MM.1S (cell line): Measurements from ENCODE around the gene RAB35.

ENCODE experiments used
- DNase-seq: peaks from one replicate; pipeline ENCODE4 v3.0.0-alpha.2; 2015
- H2AFZ ChIP-seq: fragments of 300-600 bp; sonication (generic); 2 replicates; pipeline ENCODE4 v1.6.0; 2016; ENCODE audit warnings: antibody characterized with exemption, low read length
- H3F3A ChIP-seq: fragments of 300-600 bp; sonication (generic); 2 replicates; pipeline ENCODE4 v1.6.1; 2016; ENCODE audit warnings: mild to moderate bottlenecking, antibody characterized with exemption, low read length, moderate library complexity, mixed read lengths; ENCODE audit not compliant: insufficient read depth
- H3K27ac ChIP-seq: fragments of 300-600 bp; sonication (generic); 2 replicates; pipeline ENCODE4 v1.5.1; 2016; ENCODE audit warnings: mild to moderate bottlenecking, low read length
- H3K27me3 ChIP-seq: fragments of 300-600 bp; sonication (generic); replicated peaks from 2 replicates; pipeline ENCODE4 v1.6.0; 2016; ENCODE audit warnings: low read length; ENCODE audit not compliant: insufficient read depth
- H3K36me3 ChIP-seq: fragments of 300-600 bp; sonication (generic); replicated peaks from 2 replicates; pipeline ENCODE4 v1.6.1; 2016; ENCODE audit warnings: mild to moderate bottlenecking, low read length, mixed read lengths; ENCODE audit not compliant: insufficient read depth
- H3K4me1 ChIP-seq: fragments of 300-600 bp; sonication (generic); 2 replicates; pipeline ENCODE4 v1.6.1; 2016; ENCODE audit warnings: low read length, mixed read lengths
- H3K4me2 ChIP-seq: fragments of 300-600 bp; sonication (generic); 2 replicates; pipeline ENCODE4 v1.6.0; 2016; ENCODE audit warnings: low read depth, low read length
- H3K4me3 ChIP-seq: fragments of 300-600 bp; sonication (generic); 2 replicates; pipeline ENCODE4 v1.5.1; 2016; ENCODE audit warnings: low read length, mixed read lengths
- H3K79me2 ChIP-seq: fragments of 300-600 bp; sonication (generic); 2 replicates; pipeline ENCODE4 v1.6.1; 2016; ENCODE audit warnings: mixed run types, low read length, mixed read lengths
- H3K9ac ChIP-seq: fragments of 300-600 bp; sonication (generic); 2 replicates; pipeline ENCODE4 v1.6.1; 2016; ENCODE audit warnings: low read length, mixed read lengths
- H3K9me2 ChIP-seq: fragments of 300-600 bp; sonication (generic); replicated peaks from 2 replicates; pipeline ENCODE4 v1.6.1; 2016; ENCODE audit warnings: mild to moderate bottlenecking, low read length, mixed read lengths; ENCODE audit not compliant: insufficient read depth
- H3K9me3 ChIP-seq: fragments of 300-600 bp; sonication (generic); replicated peaks from 2 replicates; pipeline ENCODE4 v1.6.1; 2016; ENCODE audit warnings: mild to moderate bottlenecking, low read length, mixed read lengths; ENCODE audit not compliant: insufficient read depth
- H4K20me1 ChIP-seq: fragments of 300-600 bp; sonication (generic); 2 replicates; pipeline ENCODE4 v1.6.1; 2016; ENCODE audit warnings: mild to moderate bottlenecking, low read length, moderate library complexity, mixed read lengths; ENCODE audit not compliant: insufficient read depth
- CTCF ChIP-seq: fragments of 300-600 bp; sonication (generic); IDR thresholded peaks from 2 replicates; pipeline ENCODE4 v1.5.1; 2016; ENCODE audit warnings: antibody characterized with exemption, low read length, mixed read lengths
- EZH2 ChIP-seq: fragments of 300-600 bp; sonication (generic); optimal IDR thresholded peaks from 2 replicates; pipeline ENCODE3; 2017; ENCODE audit warnings: low read depth, mild to moderate bottlenecking, antibody characterized with exemption, low read length, mixed read lengths
- EZH2phosphoT487 ChIP-seq: fragments of 300-600 bp; sonication (generic); IDR thresholded peaks from 2 replicates; pipeline ENCODE4 v1.6.1; 2018; ENCODE audit warnings: antibody characterized with exemption, low read length

Gene RAB35

GRCh38 chr12:120061575-120062214 is 54.9 kb downstream of the RAB35 start:
- Histone ChIP-seq H3F3A (no peaks in the 10 kb centered on the region), H3K36me3 (no peaks in the 10 kb centered on the region), H3K9ac (no peak overlapping the region), H3K27me3 (no peaks in the 10 kb centered on the region), H3K9me2 (no peaks in the 10 kb centered on the region), H3K4me2 (no peak overlapping the region), H2AFZ (no peak overlapping the region), H3K9me3 (no peaks in the 10 kb centered on the region), H3K4me1 (no peaks in the 10 kb centered on the region), H4K20me1 (no peaks in the 10 kb centered on the region), H3K27ac (no peak overlapping the region), H3K4me3 (no peak overlapping the region), H3K79me2 (no peaks in the 10 kb centered on the region)
- no peak for TF ChIP-seq EZH2
- no peak for TF ChIP-seq CTCF
- no peak for TF ChIP-seq EZH2phosphoT487
- no peak for DNase-seq

- Histone ChIP-seq H3F3A (no peaks in the 10 kb centered on the region), H3K9me3 (no peaks in the 10 kb centered on the region), H3K36me3 (no peaks in the 10 kb centered on the region), H3K4me1 (no peaks in the 10 kb centered on the region), H3K27ac (no peak overlapping the region), H2AFZ (no peak overlapping the region), H3K4me2 (no peak overlapping the region), H4K20me1 (no peaks in the 10 kb centered on the region), H3K9me2 (no peaks in the 10 kb centered on the region), H3K9ac (no peak overlapping the region), H3K4me3 (no peak overlapping the region), H3K27me3 (no peaks in the 10 kb centered on the region), H3K79me2 (no peaks in the 10 kb centered on the region)
- TF ChIP-seq EZH2phosphoT487 (no peak), EZH2 (no peak), CTCF (no peak)
- no peak for DNase-seq
These were observed 55.8 kb downstream of the RAB35 start for GRCh38 chr12:120060717-120061116.

GRCh38 chr12:120060196-120060595 is 56.4 kb downstream of the RAB35 start:
- H3K4me1 ChIP-seq: no peaks in the 10 kb centered on the region
- no peaks in the 10 kb centered on the region for H3K9me2 ChIP-seq
- no peak overlapping the region for H2AFZ ChIP-seq
- H3K36me3 ChIP-seq: no peaks in the 10 kb centered on the region
- H4K20me1 ChIP-seq: no peaks in the 10 kb centered on the region
- H3K27me3 ChIP-seq: no peaks in the 10 kb centered on the region
- H3K9ac ChIP-seq: no peak overlapping the region
- no peak for DNase-seq
- no peak overlapping the region for H3K4me2 ChIP-seq
- H3K4me3 ChIP-seq: no peak overlapping the region
- no peaks in the 10 kb centered on the region for H3F3A ChIP-seq
- TF ChIP-seq EZH2phosphoT487 (no peak), EZH2 (no peak), CTCF (no peak)
- no peaks in the 10 kb centered on the region for H3K79me2 ChIP-seq
- no peak overlapping the region for H3K27ac ChIP-seq
- H3K9me3 ChIP-seq: no peaks in the 10 kb centered on the region
